Measurements from ENCODE around the gene ADGRD1.
"Not testable (repeated sequence)": the region's sequence is repeated elsewhere in the genome, so short reads cannot be mapped to it uniquely, and the experiment has no call there.

ADGRD1 gene

DNA sequence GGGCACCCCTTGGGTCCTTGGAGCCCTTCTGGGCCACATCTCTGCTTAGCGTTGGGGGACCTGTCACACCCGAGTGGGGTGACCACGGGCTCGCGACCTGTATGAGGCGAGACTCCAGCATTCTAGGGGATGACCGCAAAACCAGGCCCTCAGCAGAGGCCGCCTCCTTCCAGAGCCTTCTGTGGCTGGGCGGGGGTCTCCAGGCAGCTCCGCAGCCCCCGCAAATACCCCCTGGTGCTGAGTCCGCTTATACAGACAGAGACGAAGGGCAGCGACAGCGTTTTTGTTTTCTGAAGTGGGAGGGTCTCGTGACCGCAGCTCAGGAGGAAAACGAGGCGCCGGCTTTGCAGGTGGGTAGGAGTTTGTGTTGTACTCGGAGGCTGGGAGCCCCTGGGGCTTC lies 116.4 kb downstream of the ADGRD1 start:
- DNase-seq (ENCODE audit: low read depth in 2 of 2, low spot score in 1 of 2): not testable (repeated sequence)

- DNase-seq (ENCODE audit: low read depth in 2 of 2, low spot score in 1 of 2): not testable (repeated sequence)
Observed at GRCh38 chr12:131070668-131071067, 117.0 kb downstream of the ADGRD1 start.

DNA sequence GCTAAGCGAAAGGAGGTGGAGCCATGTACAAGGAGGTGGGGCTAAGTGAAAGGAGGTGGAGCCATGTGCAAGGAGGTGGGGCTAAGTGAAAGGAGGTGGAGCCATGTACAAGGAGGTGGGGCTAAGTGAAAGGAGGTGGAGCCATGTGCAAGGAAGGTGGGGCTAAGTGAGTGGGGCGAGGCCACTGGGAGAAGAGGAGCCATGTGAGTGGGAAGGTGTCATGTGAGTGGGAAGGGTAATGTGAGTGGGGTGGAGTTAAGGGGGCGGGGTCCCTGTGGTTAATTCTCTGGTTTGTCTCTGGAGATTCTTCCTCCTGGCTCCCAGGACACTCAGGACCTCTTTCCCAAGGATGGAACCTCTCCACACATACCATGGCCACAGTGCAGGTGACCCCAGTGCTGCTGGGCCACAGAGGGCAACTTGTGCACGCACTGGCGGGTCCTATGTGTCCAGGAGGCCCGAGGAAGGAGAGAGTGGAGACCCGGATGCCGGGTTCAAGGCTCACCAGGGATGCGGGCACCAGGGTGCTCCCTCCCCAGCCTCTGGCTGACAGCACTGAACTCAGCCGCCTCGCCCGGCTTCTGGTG lies 117.6 kb downstream of the ADGRD1 start:
- DNase-seq (ENCODE audit: low read depth in 2 of 2, low spot score in 1 of 2): not testable (repeated sequence)

GRCh38 chr12:131071950-131072349 lies 118.2 kb downstream of the ADGRD1 start:
- DNase-seq (ENCODE audit: low read depth in 2 of 2, low spot score in 1 of 2): not testable (repeated sequence)

- DNase-seq (ENCODE audit: low read depth in 2 of 2, low spot score in 1 of 2): no peak
Observed at GRCh38 chr12:131072451-131073230, 118.9 kb downstream of the ADGRD1 start.

DNA sequence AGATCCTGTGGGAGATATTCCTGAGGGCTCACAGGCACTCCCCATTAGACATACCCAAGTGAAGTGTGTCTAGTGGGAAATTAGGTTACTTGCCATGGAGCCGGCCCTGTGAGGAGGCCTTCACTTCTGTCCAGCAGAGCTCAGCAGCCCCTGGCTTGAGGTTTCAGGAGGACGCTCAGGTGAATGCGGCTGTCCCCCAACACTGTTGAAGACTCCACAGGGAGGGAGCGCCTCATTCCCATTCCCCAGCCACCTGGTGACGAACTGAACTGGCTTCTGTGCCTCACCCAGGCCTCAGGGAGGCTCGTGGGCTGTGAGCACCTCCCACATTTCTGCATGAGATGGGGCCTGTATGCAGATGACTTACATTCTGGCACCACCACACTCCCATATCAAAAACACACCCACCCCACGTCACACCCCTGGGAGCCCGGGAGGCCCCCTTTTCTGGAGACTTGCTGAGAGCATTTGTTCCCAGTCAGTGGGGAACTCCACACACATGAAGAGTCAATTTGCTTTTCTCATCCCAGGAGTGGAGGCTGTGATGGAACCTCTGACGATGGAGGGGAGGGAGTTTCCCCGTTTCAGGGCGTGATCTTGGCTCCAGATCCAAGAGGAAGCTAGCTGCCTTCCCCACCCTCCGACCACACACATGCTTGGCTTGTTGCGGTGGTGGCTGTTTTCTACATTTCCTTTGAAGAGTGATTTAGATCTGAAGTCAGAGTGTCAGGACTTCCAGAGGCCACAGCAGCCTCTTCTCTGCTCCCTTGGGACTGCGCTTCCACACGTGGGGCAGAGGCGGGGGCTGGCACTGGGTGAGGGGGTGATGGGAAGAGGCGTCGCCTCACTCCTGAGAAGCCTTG lies 120.7 kb downstream of the ADGRD1 start:
- no peak for DNase-seq (ENCODE audit: low read depth in 2 of 2, low spot score in 1 of 2)

GRCh38 chr12:131075194-131075593 lies 121.5 kb downstream of the ADGRD1 start:
- DNase-seq (ENCODE audit: low read depth in 2 of 2, low spot score in 1 of 2): no peak

DNA sequence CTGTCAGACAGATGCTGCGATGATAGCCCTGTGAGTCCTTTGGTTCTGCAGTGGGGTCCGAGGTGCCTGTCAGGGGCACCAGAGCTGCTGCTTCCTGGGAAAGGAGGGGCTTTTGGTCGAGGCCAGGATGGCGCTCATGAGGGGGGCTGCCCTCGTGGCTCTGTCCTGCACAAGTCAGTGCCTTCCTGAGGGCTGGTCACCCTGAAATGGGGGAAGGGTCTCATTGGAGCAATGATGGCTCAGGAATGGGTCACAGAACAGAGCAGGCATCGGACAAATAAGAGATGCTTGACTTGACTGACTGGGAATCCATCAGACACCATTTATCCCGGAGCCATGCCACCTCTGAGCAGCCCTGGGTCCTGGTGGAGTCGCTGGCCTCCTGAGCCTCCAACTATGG lies 121.9 kb downstream of the ADGRD1 start:
- DNase-seq (ENCODE audit: low read depth in 2 of 2, low spot score in 1 of 2): no peak

DNA sequence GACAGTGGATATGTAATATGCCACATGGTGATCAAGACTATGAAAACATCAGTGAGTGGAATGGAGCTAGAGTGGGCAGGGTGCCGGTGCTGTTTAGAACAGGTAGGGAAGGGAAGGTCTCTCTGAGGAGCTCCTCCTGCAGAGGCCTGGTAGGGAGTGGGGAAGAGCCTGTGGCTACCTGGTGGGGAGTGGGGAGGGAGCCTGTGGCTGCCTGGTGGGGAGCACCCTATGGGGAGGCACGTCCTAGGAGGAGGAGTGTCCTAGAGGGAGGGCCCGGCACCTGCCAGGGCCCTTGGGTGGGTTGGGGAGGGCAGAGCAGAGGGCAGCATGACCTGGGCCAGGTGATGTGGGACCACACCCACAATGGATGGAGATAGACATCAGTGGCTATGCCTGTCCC lies 122.6 kb downstream of the ADGRD1 start:
- no peak for DNase-seq (ENCODE audit: low read depth in 2 of 2, low spot score in 1 of 2)

DNA sequence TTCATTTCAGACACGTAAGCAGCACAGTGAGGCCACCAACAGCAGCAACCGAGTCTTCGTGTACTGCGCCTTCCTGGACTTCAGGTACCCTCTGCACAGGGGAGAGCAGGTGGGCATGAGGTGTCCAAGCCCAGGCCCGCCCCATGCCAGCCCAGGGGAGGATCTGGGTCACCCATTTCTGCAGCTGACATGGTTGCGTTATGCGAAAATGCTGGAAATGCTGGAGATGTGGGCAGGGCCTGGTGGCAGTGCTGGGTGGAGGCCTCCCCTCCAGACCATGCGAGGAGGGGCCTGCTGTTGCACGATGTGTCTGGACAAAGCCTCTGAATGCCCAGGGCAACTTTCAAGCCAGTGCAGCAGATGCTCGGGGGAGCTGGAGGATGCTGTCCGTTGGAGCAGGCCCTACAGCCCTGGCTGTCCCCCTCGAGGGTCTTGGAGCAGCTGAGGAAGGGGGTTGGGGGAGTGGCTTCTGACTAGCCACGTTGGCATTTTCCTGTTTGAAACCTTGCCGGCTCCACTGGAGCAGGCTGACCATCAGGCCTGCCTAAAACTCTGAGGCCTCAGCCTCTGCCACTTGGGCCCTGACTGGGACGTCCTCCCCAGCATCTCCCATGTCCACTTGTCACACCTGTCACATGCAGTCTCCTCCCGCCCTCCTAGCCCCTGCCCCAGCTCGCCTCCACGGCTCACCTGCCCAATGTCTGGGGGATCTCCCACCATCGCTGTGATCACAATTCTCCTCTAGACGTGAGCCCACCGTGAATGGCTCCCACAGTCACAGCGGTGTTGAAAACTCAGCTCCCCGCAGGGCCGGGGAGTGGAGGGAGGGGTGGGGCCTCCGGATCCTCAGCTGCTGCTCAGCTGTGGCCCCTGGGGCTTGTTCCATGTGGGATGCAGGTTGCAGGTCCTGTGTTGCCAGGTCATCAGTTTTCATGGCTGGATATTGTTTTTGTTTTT lies 123.4 kb downstream of the ADGRD1 start:
- DNase-seq (ENCODE audit: low read depth in 2 of 2, low spot score in 1 of 2): no peak

DNA sequence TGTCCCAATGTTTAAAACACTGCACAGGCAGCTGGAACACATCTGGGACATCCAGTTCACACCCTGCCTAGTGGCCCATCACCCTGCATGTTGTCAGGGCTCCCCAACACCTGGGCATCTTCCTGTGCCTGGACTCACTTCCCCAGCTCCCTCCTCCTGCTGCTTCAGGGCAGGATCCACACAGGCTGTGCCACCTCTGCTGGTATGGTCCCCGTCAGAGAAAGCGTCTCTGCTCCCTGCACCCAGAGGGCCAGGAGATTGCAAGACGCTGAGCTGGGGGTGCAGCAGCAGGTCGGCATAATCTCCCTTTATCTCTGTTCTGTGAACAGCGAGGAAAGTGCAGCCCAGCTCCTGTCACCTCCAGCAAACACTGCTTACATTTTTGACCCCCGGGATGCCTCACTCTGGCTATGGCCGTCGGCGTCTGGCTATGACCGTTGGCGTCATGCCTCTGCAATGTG lies 124.3 kb downstream of the ADGRD1 start:
- no peak for DNase-seq (ENCODE audit: low read depth in 2 of 2, low spot score in 1 of 2)

DNA sequence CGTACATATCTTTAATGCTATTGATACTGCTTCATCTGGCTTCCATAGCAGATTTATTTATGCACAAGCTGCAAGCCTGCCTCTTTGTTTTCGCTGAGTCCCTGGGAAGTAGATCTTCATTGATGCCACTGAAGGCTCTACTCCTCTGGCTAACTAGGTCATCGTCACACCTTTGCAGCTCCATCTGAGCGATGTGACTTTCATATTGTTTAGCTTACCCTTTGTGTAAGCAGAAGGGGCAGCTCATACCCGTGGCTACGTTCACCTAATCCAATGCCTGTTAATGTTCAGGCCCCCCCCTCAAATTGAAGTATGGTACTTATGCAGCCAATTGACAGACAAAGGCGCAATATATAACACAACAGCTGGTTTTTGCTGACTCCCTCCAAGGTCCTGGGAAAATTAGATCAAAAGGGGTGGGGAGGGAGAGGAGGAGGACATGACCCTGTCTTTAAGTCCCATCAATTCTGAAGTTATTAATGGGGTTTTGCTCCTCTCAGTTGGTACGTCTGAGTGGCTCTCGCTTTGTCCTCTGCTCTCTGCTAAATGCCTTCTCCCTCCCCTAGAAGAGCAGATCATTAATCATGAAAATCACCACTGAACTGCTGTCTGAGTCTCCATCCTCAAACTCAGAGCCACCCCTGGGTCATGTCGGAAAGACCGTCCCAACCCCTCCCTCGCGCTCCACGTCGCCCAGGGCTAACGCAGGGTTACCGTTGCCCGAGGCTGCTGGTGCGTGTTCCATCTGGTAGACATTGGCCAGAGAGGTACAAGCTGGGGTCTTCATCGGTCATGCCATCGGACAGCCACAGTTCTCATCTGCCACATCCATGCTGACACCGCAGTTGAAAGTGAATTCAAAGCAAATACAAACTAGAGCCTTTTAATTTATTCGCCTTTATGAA lies 128.8 kb downstream of the ADGRD1 start:
- no peak for DNase-seq (ENCODE audit: low read depth in 2 of 2, low spot score in 1 of 2)

- DNase-seq (ENCODE audit: low read depth in 2 of 2, low spot score in 1 of 2): no peak
Observed at GRCh38 chr12:131084341-131085011, 130.8 kb downstream of the ADGRD1 start.

- no peak for DNase-seq (ENCODE audit: low read depth in 2 of 2, low spot score in 1 of 2)
Observed at GRCh38 chr12:131085125-131085815, 131.6 kb downstream of the ADGRD1 start.

DNA sequence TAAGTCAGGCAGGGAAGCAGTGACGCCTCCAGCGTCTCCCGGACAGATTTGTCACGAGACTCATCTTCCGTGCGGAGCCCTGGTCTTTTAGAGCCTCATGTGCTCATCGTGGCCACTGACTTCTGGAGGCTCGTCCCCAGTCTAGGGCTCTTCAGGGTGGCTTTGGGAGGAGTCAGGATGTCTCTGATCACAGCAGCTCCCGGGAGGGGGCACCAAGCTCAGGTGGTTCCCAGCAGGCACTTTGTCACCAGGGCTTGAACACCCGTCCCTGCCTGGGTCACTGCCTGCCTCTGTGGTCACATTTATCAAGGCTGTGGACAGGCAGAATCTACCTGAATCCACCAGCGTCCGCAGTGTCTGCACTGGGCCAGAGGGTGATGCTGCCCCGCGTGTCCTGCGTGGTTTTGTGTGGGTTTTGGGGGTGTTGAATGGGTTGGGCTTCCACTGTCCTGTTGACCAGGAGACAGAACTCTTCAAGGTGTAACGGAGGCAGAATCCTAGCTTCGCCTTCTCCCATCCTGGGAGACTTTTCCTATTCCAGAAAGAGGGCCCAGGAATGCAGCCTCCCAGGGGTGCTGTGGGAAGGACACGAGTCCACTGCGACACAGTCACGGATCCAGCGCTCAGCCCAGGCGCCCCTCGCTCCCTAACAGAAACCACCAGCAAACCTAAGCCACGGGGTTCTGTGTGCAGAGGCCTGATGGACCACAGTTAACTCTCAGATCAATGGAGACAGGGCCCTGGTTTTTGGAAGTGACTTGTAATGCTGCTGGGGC lies 132.3 kb downstream of the ADGRD1 start:
- DNase-seq (ENCODE audit: low read depth in 2 of 2, low spot score in 1 of 2): no peak

DNA sequence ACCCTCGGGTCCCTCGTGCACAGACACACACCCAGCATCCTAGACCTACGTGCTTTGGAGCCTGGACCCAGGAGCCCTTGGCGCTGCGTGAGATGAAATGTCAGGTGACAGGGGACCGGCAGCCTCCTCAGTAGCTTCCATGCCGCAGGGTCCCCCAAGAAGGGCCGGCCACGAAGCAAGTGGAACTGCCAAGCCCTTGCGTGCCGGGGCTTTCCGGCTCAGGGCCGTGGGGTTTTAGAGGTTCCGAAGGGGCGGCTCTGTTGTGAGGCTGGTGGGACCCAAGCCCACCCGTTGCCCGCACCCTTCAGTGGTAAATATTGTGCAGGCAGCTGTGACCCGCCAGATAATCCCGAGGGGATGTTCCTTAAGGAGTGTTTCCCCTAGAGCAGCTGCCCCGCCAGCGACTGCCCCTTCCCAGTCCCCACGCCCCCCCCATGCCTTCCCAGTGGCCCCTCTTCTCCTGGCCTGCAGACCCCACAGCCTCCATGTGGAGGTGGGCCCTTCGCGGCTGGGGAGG lies 133.7 kb downstream of the ADGRD1 start:
- DNase-seq (ENCODE audit: low read depth in 2 of 2, low spot score in 1 of 2): no peak

DNA sequence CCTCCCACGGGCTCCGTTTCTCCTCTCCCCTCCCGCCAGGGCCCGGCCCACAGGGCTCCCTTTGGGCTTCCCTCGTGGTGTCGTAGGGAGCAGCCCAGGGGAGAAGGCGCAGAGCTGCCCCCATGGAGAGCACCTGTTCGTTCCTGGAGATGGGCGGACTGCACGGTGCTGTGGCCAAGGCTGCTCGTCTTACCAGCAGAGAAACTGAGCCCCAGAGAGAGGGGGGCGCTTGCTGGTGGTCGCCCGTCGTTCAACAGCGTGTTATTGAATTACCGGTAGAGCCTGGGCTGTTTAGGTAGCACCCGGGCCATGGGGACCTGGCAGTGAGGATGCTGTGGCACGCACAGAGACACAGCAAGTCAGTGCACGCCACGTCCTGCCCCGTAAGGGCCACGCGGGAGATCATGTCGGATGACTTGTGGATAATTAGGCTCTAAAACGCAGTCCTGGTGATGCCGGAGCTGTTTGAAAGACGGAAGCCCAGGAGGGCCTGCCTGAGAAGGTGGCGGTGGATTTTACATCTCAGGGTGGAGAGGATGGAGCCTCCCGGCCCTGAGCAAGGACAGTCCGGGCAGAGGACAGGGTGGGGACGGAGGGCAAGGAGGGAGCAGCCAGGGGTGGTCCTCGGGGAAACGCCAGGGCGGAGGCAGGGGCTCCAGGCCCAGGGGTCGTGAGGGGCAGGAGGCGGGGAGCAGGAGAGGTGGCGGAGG lies 134.4 kb downstream of the ADGRD1 start:
- DNase-seq (ENCODE audit: low read depth in 2 of 2, low spot score in 1 of 2): no peak
